GM12878 (cell line): ENCODE data around the gene KRT34.

Source experiments
- EZH2 ChIP-seq: IDR thresholded peaks from 2 replicates; pipeline ENCODE4 v1.6.1; 2012; ENCODE audit warnings: low read depth, mild to moderate bottlenecking, control low read depth, inconsistent platforms, low read length, borderline replicate concordance; ENCODE audit not compliant: control insufficient read depth
- MXI1 ChIP-seq: fragments of 150-350 bp; IDR thresholded peaks from 2 replicates; pipeline ENCODE4 v1.6.1; 2011; ENCODE audit warnings: low read depth, mild to moderate bottlenecking, inconsistent platforms, low read length, improper control_type of control experiment
- RAD21 ChIP-seq: IDR thresholded peaks from 2 replicates; pipeline ENCODE4 v1.6.1; 2011; ENCODE audit warnings: mild to moderate bottlenecking, low read depth, low read length, moderate library complexity; ENCODE audit not compliant: insufficient read depth

- TF ChIP-seq EZH2 (no peak), RAD21 (no peak), MXI1 (no peak)
Measured at GRCh38 chr17:41415833-41416335, 33.8 kb upstream of the KRT34 start.
